HG03139 (cell line): ENCODE data around the gene ZNF273.
"Not testable (repeated sequence)": the region's sequence is repeated elsewhere in the genome, so short reads cannot be mapped to it uniquely, and the experiment has no call there.

Experiments
- ATAC-seq: cut with Tn5 transposase; IDR thresholded peaks from one replicate; pipeline ENCODE4 v1.9.1; 2021; ENCODE audit not compliant: unreplicated experiment

The ZNF273 gene

DNA sequence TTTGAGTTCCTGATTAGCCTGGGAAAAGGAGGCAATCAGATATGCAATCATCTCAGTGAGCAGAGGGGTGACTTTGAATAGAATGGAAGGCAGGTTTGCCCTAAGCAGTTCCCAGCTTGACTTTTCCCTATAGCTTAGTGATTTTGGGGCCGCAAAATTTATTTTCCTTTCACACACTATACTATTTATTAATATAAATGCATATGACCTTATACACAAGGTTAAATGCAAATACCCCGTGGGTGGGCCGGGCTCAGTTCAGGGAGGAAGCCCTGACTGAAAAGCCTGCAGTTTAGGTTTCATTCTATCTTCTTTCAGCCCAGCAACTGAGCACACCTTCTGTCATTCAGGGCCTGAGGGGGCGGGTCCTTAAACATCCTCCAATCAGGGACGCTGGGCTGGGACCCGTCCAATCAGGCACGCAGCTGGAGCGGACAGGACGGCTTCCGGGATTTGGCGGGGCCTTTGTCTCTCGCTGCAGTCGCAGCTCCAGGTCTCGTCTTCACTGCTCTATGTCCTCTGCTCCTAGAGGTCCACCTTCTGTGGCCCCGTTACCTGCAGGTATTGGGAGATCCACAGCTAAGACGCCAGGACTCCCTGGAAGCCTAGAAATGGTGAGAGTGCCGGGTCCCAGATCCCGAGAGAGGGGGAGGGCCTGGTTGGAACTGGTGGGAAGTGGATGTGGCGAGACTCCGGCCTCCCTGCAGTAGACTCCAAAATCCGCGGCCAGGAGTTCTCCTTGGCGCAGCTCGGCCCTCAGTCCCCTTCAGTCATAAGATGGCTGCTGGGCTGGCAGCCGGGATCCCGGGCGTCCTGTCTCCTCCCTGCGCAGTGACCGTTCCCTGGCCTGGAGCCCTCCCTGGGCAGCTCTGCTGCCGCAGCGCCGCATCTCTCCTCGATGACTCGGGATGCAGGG lies at the start of gene ZNF273:
Gene ZNF273, plus strand, starts transcription at position 468 of the 916 bp plus-strand sequence. Its CDS starts 45 bp downstream, at position 513.
- peak; percentile 100 for ATAC-seq

DNA sequence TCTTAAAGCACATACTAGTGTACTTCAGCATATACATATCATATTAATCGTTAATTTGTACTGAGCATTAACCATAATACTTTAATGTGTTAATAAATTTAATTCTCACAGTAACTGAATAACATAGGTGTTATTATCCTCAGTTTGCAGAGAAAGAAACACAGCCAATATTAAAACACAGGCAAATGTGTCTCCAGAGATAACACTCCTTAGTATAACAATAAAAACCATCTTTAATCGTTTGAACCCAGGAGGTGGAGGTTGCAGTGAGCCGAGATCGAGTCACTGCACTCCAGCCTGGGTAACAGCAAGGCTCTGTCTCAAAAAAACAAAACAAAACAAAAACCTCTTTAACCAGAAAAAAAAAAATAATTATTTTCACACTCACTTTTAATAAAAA lies 49.4 kb upstream of the ZNF273 start:
- no peak for ATAC-seq

DNA sequence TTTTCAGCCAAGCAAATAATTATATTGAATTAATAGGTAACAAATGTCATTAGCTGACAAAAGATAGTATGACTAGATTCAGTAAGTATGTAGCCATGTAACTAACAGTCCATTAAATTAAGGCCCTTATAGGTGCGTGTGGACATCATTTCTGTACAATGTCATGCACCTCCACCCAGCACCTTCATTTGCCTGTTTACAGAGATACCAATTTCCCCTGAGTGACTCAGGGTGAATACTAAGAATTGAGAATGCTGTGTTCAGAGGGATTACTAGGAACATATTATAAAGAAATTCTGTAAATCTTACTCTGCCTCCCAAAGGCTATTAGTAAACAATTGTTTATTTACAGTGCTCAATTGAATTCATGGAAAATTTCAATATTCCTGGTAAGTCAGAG lies 48.1 kb upstream of the ZNF273 start:
- no peak for ATAC-seq

DNA sequence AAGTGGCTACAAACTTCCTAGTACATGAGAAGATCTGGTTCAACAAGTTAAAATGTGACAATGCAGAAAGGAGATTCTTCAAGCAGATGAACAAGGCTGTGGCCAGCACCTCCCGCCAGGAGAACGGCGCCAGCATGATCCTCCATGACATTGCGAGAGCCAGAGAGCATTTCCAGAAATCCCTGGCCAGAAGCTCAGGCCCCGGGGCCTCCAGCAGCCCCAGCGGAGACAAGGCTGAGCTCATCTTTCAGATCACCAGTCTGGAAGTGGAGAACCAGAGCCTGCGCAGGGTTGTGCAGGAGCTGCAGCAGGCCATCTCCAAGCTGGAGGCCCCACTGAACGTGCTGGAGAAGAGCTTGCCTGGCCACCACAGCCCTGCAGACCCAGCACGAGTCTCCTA lies 40.1 kb upstream of the ZNF273 start:
- no peak for ATAC-seq

DNA sequence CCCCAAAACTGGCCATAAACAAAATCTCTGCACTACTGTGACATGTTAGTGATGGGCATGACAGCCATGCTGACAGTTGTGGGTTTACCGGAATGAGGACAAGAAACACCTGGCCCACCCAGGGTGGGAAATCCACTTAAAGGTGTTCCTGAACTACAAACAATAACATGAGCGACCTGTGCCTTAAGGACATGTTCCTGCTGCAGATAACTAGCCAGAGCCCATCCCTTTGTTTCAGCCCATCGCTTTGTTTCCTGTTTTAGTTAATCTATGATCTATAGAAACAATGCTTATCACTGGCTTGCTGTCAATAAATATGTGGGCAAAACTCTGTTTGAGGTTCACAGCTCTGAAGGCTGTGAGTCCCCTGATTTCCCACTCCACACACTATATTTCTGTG lies 39.5 kb upstream of the ZNF273 start:
- ATAC-seq, result not testable (repeated sequence)

DNA sequence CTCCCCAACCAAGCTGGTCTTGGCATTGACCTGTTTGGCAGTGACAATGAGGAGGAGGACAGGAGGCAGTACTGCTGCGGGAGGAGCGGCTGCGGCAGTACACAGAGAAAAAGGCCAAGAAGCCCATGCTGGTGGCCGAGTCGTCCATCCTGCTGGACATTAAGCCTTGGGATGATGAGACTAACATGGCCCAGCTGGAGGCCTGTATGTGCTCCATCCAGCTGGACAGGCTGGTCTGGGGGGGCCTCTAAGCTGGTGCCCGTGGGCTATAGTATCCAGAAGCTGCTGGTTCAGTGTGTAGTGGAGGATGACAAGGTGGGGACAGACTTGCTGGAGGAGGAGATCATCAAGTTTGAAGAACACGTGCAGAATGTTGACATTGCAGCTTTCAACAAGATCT lies 39.1 kb upstream of the ZNF273 start:
- ATAC-seq, result no peak

DNA sequence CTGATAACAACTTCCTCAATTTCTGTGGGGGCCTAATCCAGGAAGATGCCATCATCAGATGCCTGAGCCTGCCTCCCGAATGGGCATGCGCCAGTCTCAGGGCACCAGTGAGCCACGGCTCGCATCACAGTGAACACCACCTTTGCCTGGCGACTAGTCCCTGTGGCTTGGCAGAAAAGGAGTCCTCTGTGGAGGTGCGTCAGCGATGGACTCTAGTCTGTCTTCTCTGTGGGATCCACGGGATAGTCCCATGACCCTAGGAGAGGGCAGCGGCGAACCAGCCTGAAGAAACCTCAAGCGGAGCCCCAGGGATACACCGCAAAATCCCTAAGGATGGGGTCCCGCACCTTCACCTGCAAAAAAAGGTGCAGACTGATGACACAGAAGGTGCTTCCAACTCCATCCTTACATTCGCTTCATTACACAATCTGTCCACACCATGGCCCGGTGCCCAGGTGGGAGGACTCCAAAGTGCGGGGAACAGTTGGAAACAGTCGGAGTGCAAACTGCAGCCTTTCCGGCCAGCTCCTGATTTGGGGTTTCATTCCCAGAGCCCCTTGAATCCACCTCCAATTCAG lies 35.1 kb upstream of the ZNF273 start:
- no peak for ATAC-seq

DNA sequence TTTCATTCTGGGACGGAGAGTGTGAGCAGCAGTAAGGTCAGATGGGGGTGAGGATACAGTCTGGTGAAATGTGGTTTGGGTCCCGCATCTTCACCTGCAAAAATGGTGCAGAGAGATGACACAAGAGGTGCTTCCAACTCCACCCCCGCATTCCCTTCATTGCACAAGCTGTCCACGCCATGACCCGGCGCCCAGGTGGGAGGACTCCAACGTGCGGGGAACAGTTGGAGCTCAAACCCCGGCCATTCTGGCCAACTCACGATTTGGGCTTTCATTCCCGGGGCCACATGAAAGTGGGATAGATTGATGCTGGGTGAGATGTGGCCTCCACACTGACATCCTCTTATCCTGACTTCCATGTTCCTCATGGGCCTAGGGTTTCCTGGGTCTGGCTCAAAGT lies 34.6 kb upstream of the ZNF273 start:
- no peak for ATAC-seq

DNA sequence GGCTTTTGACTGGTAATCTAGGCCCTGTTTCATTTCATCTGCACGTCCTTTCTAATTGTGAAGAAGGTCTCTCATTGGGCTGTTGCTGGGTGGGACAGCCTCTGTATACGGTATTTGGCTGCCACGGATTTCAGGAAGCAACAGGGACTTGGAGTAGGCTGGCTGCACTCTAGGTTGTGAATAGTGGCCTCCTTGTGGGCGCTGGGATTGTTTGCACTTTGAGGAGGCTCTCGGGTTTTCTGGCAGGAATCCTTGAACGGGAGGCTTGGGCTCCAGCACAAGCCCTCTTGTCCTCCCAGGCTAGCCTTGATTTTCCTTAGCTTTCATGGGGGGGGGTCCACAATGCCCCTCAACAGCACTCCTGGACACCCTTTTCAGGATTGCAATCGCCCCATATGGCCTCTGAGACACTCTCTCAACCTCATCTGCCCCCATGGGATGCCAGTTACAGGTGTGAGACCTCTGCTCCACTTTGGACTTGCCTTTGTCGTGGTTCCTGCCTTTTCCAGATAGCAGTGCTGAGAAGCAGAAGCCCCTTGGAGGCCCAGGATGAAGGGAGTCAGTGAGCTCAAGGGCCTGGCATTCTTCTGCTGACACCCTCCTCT lies 33.9 kb upstream of the ZNF273 start:
- no peak for ATAC-seq

DNA sequence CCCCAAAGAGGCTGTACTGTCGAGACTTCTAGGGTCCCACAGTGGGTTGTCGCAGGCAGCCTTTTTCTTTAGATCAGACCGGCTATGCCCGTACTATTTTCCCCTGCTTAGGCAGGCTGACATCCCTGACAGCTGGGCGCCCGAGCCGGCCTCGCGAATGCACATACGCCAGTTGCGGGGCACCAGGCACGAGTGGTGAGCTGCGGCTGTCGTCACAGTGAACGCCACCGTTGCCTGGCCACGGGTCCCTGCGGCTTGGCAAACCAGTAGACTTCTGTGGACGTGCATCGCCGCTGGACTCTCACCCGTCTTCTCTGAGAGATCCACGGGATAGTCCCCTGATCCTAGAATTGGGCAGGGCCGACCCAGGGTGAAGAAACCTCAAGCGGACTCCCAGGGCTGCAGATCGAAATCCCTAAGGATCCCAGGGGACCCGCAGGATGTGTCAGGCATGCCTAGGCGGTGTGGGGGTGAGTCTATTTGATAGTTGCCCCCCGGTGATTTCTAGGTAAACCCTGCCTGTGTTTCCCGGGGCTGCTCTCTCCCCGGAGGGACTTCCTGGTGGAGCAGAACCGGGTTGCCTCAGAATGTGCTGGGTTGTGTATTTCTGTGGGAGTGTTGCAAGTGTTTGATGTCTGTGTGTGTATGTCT lies 33.0 kb upstream of the ZNF273 start:
- no peak for ATAC-seq

DNA sequence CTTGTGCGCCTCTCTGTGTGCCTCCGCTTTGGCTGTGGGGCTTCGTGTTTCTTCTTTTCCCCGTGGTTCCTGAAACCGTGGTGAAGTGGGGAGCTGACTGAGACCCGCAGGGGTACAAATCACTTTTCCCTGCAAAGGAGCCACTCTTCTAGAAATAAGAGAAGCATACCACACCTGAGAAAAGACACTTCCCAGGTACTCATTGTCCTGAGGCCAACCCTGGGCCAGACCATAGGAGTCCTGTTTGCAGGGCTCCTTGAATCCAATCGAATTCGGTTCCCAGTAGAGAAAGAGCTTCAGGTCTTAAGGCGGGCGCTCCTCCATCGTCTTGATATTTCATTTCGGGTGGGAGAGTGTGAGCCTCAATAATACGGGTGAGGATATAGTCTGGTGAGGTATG lies 32.4 kb upstream of the ZNF273 start:
- no peak for ATAC-seq

DNA sequence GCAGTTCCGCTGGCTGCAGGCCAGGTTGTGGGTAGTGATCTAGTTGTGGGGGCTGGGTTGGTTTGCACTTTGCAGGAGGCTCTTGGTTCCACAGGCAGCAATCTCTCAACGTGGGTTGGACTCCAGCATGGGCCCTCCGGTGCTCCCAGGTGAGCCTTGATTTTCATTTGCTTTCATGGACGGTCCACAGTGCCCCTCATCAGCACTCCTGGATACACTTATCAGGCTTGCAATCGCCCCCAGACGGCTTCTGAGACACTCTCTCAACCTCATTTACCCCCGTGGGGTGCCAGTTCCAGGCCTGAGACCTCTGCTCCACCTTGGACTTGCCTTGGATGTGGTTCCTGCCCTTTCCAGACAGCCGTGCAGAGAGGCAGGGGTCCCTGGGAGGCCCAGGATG lies 31.3 kb upstream of the ZNF273 start:
- no peak for ATAC-seq

DNA sequence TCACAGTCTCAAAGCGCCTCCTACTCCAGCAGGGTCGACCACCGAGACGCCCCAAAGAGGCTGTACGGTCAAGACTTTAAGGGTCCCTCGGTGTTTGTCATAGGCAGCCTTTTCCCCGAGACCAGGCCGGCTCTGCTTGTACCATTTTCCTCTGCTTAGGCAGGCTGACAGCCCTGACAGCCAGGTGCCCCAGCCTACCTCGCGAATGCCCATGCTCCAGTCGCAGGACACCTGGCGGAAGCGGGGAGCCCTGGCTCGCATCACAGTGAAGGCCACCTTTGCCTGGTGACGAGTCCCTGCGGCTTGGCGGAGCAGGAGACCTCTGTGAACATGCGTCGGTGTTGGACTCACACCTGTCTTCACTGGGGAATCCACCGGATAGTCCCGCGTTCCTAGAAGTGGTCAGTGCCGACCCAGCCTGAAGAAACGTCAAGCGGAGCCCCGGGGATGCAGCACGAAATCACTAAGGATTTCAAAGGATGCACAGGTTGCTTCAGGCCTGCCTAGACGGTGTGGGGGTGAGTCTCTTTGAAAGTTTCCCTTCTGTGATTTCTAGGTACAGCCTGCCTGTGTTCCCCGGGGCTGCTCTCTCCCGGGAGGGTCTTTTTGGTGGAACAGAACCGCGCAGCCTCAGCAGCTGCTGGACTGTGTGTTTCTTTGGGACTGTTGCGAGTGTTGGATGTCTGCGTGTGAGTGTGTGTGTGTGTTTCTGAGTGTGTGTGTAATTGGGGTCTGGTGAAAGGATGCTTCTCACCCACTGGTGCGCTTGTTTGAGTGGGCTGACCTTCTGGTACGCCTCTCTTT lies 30.5 kb upstream of the ZNF273 start:
- no peak for ATAC-seq

DNA sequence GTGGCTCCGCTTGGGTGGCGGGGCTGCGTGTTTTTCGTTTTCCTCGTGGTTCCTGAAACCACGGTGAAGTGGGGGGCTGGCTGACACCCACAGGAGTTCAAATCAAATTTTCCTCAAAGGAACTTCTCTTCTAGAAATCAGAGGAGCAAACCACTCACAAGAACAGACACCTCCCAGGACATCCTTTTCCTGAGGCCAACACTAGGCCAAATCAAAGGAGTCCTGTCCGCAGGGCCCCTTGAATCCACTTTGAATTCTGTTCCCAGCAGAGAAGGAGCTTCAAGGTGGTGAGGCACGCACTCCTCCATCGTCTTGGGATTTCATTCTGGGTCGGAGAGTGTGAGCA lies 29.9 kb upstream of the ZNF273 start:
- ATAC-seq, result no peak

DNA sequence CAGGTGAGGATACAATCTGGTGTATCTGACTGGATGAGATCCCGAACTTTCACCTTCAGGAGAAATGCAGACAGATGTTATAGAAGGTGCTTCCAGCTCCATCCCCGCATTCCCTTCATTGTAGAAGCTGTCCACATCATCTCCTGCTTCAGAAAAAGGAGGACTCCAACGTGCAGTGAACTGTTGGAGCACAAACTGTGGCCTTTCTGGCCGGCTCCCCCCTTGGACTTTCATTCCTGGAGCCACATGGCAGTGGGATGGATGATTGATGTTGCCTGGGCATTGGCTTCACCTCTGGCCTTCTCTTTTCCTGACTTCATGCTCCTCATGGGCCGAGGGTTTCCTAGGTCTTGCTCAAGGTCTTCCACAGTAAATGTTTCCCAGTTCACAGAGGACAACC lies 29.6 kb upstream of the ZNF273 start:
- no peak for ATAC-seq

DNA sequence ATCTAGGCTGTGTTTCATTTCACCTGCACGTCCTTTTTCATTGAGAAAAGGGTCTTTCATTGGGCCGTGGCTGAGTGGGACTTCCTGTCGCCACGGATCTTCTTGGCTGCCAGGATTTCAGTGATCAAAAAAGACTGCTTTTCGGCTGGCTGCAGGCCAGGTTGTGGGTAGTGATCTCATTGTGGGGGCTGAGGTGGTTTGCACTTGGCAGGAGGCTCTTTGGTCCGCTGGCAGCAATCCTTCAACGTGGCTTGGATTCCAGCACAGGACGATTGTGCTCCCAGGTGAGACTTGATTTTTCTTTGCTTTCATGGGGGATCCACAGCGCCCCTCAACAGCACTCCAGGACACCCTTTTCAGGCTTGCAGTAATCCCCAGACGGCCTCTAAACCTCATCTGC lies 29.0 kb upstream of the ZNF273 start:
- no peak for ATAC-seq

DNA sequence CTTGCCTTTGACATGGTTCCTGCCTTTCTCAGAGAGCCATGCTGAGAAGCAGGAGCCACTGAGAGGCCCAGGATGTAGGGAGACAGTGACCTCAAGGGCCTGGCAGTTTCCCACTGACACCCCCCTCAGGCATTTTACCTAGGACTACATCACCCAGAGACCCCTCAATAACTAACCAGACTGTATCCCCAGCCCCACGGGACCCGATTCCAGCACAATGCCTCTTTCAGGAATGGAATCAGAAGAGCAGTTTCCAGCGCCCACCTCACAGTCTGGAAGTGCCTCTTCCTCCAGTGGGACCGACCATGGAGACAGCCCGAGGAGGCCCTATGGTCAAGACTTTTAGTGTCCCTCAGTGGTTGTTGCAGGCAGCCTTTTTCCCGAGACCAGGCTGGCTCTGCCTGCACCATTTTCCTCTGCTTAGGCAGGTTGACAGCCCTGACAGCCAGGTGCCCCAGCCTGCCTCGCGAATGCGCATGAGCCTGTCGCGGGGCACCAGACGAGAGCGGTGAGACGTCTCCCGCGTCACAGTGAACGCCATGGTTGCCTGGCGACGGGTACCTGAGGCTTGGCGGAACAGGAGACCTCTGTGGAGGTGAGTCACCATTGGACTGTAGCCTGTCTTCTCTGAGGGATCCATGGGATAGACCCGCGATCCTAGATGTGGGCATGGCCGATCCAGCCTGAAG lies 28.4 kb upstream of the ZNF273 start:
- no peak for ATAC-seq

DNA sequence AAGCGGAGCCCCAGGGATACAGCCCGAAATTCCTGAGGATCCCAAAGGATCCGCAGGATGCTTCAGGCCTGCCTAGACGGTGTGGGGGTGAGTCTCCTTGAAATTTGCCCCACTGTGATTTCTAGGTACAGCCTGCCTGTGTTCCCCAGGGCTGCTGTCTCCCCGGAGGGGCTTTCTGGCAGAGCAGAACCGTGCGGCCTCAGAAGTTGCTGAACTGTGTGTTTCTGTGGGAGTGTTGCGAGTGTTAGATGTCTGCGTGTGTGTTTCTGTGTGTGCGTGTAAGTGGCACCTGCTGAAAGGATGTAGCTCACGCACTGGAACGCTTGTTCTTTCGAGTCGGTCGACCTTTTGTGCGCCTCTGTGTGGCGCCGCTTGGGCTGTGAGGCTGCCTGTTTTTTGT lies 27.8 kb upstream of the ZNF273 start:
- no peak for ATAC-seq

DNA sequence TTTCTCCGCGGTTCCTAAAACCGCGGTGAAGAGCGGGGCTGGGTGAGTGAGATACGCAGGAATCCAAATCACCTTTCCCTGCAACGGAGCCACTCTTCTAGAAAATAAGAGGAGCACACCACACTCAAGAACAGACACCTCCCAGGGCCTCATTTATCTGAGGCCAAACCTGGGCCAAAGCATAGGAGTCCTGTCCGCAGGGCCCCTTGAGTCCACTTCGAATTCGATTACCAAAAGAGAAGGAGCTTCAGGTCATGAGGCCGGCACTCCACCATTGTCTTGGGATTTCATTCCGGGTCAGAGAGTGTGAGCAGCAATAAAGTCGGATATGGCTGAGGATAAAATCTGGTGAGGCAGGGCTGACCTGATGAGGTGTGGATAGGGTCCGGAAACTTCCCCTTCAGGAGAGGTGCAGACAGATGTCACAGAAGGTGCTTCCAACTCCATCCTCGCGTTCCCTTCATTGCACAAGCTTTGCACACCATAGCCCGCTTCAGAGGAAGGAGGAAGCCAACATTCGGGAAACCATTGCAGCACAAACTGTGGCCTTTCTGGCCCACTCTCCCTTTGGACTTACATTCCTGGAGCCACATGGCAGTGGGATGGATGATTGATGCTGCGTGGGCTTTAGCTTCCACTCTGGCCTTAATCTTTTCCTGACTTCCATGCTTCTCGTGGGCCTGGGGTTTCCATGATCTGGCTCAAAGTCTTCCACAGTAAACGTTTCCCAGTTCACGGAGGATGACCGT lies 27.2 kb upstream of the ZNF273 start:
- ATAC-seq, result no peak
